Glutamatergic neuron (in vitro differentiated cells): Measurements from ENCODE around the gene GDI1. TPM values are rescaled to one million over a fixed set of nuclear protein-coding genes. Genes with fewer than 3 reads are reported as not detected.

Source experiments
- DNase-seq: peaks from one replicate; pipeline ENCODE4 v3.0.0; 2022
- H3K27ac Mint-ChIP-seq: one replicate; pipeline ENCODE4 v1.8.0; 2020; ENCODE audit warnings: mild to moderate bottlenecking, mixed read lengths, inconsistent platforms; ENCODE audit not compliant: unreplicated experiment
- H3K27me3 Mint-ChIP-seq: one replicate; pipeline ENCODE4 v1.8.0; 2020; ENCODE audit warnings: mild to moderate bottlenecking, moderate library complexity, mixed read lengths, inconsistent platforms; ENCODE audit not compliant: unreplicated experiment
- H3K36me3 Mint-ChIP-seq: one replicate; pipeline ENCODE4 v1.8.0; 2020; ENCODE audit warnings: mild to moderate bottlenecking, mixed read lengths, inconsistent platforms; ENCODE audit not compliant: unreplicated experiment
- H3K4me1 Mint-ChIP-seq: one replicate; pipeline ENCODE4 v1.8.0; 2020; ENCODE audit warnings: mild to moderate bottlenecking, low read depth, mixed read lengths, inconsistent platforms; ENCODE audit not compliant: unreplicated experiment
- H3K4me3 Mint-ChIP-seq: one replicate; pipeline ENCODE4 v1.8.0; 2020; ENCODE audit warnings: mild to moderate bottlenecking, mixed read lengths, inconsistent platforms; ENCODE audit not compliant: unreplicated experiment
- H3K9me3 Mint-ChIP-seq: one replicate; pipeline ENCODE4 v1.8.0; 2020; ENCODE audit warnings: mild to moderate bottlenecking, moderate library complexity, mixed read lengths, inconsistent platforms; ENCODE audit not compliant: unreplicated experiment
- CTCF ChIP-seq: fragments of 200-600 bp; sonication (generic); IDR thresholded peaks from one replicate; pipeline ENCODE4 v1.5.0; 2021; ENCODE audit not compliant: partially characterized antibody, unreplicated experiment
- total RNA-seq: library from RNA; stranded (reverse); fragmentation: NEBNext Ultra II Directional; extraction: Animal tissue kit (Norgen Biotek cat#: 25700); gene quantifications from one replicate; pipeline ENCODE4 v1.2.1, GENCODE V29; 2021; ENCODE audit not compliant: unreplicated experiment

GDI1 gene
- total RNA-seq, 1 donor from 2014 or later, result 730 TPM

GRCh38 chrX:154443992-154444754 is 7.2 kb downstream of the GDI1 start, which contains the start of gene FAM50A:
Gene FAM50A, plus strand, starts transcription at chrX:154444141. Its CDS starts 95 bp downstream, at chrX:154444236.
- Mint-ChIP-seq H3K36me3 (no peaks in the 10 kb centered on the region), H3K27ac (peak within 1 kb of the TSS; percentile 84), H3K9me3 (no peaks in the 10 kb centered on the region), H3K4me1 (no peaks in the 10 kb centered on the region), H3K27me3 (no peaks in the 10 kb centered on the region), H3K4me3 (peak within 1 kb of the TSS; percentile 80)
- peak; percentile 81 for DNase-seq
- TF ChIP-seq CTCF, result no peak

GRCh38 chrX:154444755-154445246 is 7.8 kb downstream of the GDI1 start:
- Mint-ChIP-seq H3K9me3 (no peaks in the 10 kb centered on the region), H3K27ac (no peak overlapping the region), H3K36me3 (no peaks in the 10 kb centered on the region), H3K4me1 (no peaks in the 10 kb centered on the region), H3K27me3 (no peaks in the 10 kb centered on the region), H3K4me3 (peak overlapping the region; percentile 65)
- no peak for DNase-seq
- TF ChIP-seq CTCF, result no peak

GRCh38 chrX:154445776-154446175 is 8.8 kb downstream of the GDI1 start:
- no peaks in the 10 kb centered on the region for H3K4me1 Mint-ChIP-seq
- peak overlapping the region; percentile 30 for H3K4me3 Mint-ChIP-seq
- no peaks in the 10 kb centered on the region for H3K9me3 Mint-ChIP-seq
- DNase-seq, result no peak
- no peak overlapping the region for H3K27ac Mint-ChIP-seq
- no peak for TF ChIP-seq CTCF
- H3K36me3 Mint-ChIP-seq, result no peaks in the 10 kb centered on the region
- H3K27me3 Mint-ChIP-seq, result no peaks in the 10 kb centered on the region

- Mint-ChIP-seq H3K4me3 (peak overlapping the region; percentile 30), H3K27me3 (no peaks in the 10 kb centered on the region), H3K36me3 (no peaks in the 10 kb centered on the region), H3K27ac (no peak overlapping the region), H3K9me3 (no peaks in the 10 kb centered on the region), H3K4me1 (no peaks in the 10 kb centered on the region)
- DNase-seq, result no peak
- TF ChIP-seq CTCF, result no peak
These were observed 9.5 kb downstream of the GDI1 start for GRCh38 chrX:154446430-154446829.

GRCh38 chrX:154448484-154448883 is 11.5 kb downstream of the GDI1 start:
- no peak overlapping the region for H3K4me3 Mint-ChIP-seq

More at GRCh38 chrX:154448484-154448883, 11.5 kb downstream of the GDI1 start:
- no peaks in the 10 kb centered on the region for H3K36me3 Mint-ChIP-seq
- no peak overlapping the region for H3K27ac Mint-ChIP-seq
- DNase-seq, result no peak
- H3K9me3 Mint-ChIP-seq, result no peaks in the 10 kb centered on the region
- H3K4me1 Mint-ChIP-seq, result no peaks in the 10 kb centered on the region
- TF ChIP-seq CTCF, result no peak
- H3K27me3 Mint-ChIP-seq, result no peaks in the 10 kb centered on the region
